Esophagus muscularis mucosa (tissue), 4 donors: ENCODE measurements around the gene MCAT. TPM values are rescaled to one million over a fixed set of nuclear protein-coding genes. Genes with fewer than 3 reads are reported as not detected.

ENCODE experiments used
- DNase-seq: peaks from one replicate; pipeline ENCODE4 v3.0.0-alpha.2; 2017; ENCODE audit errors: extremely low spot score
- H3K27ac ChIP-seq, 4 donors: fragments of 200-600 bp; sonication (generic); replicated peaks in 1 of 4; 1 replicate in 3 of 4; 2 replicates in 1 of 4; pipeline ENCODE4 v1.5.1; 2016 to 2019; ENCODE audit warnings: mild to moderate bottlenecking in 1 of 4
- H3K27me3 ChIP-seq, 4 donors: fragments of 200-600 bp; sonication (generic); one replicate each; pipeline versions ENCODE4 v1.5.1 to v1.6.0; 2016 to 2019
- H3K36me3 ChIP-seq, 4 donors: fragments of 200-600 bp; sonication (generic); one replicate each; pipeline ENCODE4 v1.5.1; 2016 to 2019
- H3K4me1 ChIP-seq, 4 donors: fragments of 200-600 bp; sonication (generic); one replicate each; pipeline ENCODE4 v1.5.1; 2016 to 2019
- H3K4me3 ChIP-seq, 4 donors: fragments of 200-600 bp; sonication (generic); 1 replicate in 2 of 4; 2 replicates in 2 of 4; pipeline ENCODE4 v1.5.1; 2016 to 2019; ENCODE audit warnings: mild to moderate bottlenecking in 4 of 4, moderate library complexity in 1 of 4
- H3K9me3 ChIP-seq, 4 donors: fragments of 200-600 bp; sonication (generic); 1 replicate in 3 of 4; 2 replicates in 1 of 4; pipeline ENCODE4 v1.5.1; 2016 to 2019
- EP300 ChIP-seq: sonication (generic); formaldehyde crosslinking; IDR thresholded peaks from one replicate; pipeline ENCODE4 v1.6.1; 2017; ENCODE audit warnings: antibody characterized with exemption
- POLR2A ChIP-seq: fragments of 450-650 bp; IDR thresholded peaks from one replicate; pipeline ENCODE4 v1.6.1; 2017; ENCODE audit warnings: antibody characterized with exemption, moderate library complexity, mild to moderate bottlenecking, low read depth
- POLR2AphosphoS5 ChIP-seq, 2 donors: sonication (generic); formaldehyde crosslinking; IDR thresholded peaks; one replicate each; pipeline ENCODE4 v1.6.1; 2017; ENCODE audit warnings: antibody characterized with exemption in 2 of 2
- WGBS: methylation state at CpG from one replicate; pipeline ENCODE4 v1.1.5; 2018; 5-methylcytosine and 5-hydroxymethylcytosine counted together
- intact Hi-C: fragments of 100-400 bp; cut with DNase I; formaldehyde crosslinking; loops from one replicate; pipeline ENCODE4 v1.15.1; 2023
- total RNA-seq, 4 donors: library from RNA; depleted of rRNA; stranded (reverse); fragments of >200 nt; gene quantifications; one replicate each; pipeline versions ENCODE4 v1.1.0 to v1.2.1, GENCODE V29; 2016
- TF ChIP-seq, protein P1 (sequence below), 3 experiments: fragments of 200-600 bp in 2 of 3; fragments of 450-650 bp in 1 of 3; sonication (generic) in 2 of 3; IDR thresholded peaks; one replicate each; pipeline ENCODE4 v1.5.1; 2017 to 2019; ENCODE audit warnings: antibody characterized with exemption in 3 of 3, mild to moderate bottlenecking in 2 of 3, moderate library complexity in 1 of 3

MCAT gene
- total RNA-seq, 4 donors from 2014 or later = 15.8 to 32.1 (median 22.7) TPM

DNA sequence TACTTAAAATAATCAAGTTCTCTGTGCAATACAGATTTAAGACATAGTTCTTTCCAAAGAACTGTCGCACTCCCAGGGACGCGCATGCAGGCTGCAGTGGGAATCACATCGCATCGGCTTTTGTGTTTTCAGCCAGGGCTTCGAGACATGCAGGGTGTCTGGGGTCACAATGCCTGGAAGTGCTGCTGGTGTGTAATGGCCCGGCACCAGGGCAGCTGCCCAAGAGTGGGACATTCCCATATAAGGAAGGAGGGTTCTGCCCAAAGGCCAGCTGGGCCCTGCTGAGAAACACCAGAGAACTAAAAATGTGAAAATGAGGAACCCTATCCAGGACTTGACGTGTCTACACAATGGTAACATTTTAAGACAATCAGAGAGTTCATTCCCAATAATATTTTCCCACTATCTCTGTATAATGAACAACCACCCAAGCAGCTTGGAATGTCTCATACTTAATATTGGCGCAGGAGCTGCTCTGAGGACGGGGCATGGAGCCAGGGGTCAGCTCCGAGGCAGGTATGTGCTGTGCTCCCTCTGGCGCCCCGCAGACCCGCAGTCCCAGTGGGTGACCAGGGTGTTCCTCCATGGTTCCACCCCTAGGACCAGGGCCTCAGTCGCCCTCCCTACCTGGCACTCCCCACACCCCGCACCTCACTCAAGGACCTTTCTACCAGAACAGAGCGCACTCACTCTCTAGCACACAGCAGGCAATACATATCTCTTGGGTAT is 11.3 kb downstream of the MCAT start:
- Histone ChIP-seq H3K27me3 (no peaks in the 10 kb centered on the region), H3K36me3 (peaks cover 21 to 63% (median 50%) of the 10 kb centered on the region in 4 donors), H3K27ac (no peak overlapping the region), H3K4me1 (peaks cover 0 to 18% (median 12%) of the 10 kb centered on the region in 4 donors), H3K4me3 (no peak overlapping the region), H3K9me3 (no peaks in the 10 kb centered on the region)
- no peak for TF ChIP-seq EP300
- no peak for TF ChIP-seq POLR2AphosphoS5 (IDR thresholded peaks at IDR 0.05)
- no peak for TF ChIP-seq POLR2A
- TF ChIP-seq, protein P1, sequence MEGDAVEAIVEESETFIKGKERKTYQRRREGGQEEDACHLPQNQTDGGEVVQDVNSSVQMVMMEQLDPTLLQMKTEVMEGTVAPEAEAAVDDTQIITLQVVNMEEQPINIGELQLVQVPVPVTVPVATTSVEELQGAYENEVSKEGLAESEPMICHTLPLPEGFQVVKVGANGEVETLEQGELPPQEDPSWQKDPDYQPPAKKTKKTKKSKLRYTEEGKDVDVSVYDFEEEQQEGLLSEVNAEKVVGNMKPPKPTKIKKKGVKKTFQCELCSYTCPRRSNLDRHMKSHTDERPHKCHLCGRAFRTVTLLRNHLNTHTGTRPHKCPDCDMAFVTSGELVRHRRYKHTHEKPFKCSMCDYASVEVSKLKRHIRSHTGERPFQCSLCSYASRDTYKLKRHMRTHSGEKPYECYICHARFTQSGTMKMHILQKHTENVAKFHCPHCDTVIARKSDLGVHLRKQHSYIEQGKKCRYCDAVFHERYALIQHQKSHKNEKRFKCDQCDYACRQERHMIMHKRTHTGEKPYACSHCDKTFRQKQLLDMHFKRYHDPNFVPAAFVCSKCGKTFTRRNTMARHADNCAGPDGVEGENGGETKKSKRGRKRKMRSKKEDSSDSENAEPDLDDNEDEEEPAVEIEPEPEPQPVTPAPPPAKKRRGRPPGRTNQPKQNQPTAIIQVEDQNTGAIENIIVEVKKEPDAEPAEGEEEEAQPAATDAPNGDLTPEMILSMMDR (IDR thresholded peaks at IDR 0.05) = no peak
- WGBS = 72% methylated on average over 15 of the region's 17 CpGs
- intact Hi-C loops = no loop called here
- DNase-seq = no peak

DNA sequence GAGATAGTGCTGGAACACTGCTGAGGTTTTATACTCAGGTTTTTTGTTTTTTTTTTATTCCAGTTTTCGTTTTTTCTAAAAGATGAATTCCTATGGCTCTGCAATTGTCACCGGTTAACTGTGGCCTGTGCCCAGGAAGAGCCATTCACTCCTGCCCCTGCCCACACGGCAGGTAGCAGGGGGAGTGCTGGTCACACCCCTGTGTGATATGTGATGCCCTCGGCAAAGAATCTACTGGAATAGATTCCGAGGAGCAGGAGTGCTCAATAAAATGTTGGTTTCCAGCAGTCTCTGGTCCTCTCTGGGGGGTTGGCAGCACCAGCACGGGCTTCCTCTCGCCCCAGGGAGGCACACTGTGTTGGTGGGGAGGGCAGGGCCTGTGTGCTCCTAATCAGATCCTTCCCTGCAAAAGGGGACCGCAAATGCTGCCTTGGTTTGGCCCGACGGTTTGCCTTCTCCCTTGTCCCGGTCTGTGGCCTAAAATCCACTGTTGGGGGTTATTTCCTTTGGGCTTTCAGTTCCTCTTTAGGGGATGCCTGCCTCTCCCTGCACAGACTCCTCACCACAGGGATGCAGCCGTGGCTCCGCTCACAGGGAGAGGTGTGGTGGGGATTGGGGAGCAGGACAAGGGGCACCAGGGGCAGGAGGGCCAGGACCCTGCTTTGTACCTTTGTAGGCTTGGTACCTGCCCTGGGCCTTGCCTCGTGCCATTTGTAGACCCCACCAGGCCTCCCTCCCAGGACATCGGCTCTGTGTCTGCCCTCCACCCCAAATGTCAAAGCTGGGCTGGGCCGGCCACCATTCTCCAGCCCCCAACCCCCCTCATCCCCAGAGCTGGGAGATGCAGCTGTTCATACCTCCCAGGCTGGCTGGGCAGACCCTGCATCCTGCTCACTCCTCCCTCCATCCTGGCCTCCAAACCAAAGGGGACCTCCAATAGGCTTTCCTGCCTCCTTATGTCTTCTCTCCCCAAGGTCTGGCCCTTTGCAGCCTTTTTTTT is 13.5 kb downstream of the MCAT start:
- no peak for DNase-seq
- TF ChIP-seq POLR2AphosphoS5 (IDR thresholded peaks at IDR 0.05) = no peak
- no peak for TF ChIP-seq POLR2A
- TF ChIP-seq EP300 = no peak
- TF ChIP-seq, protein P1 (IDR thresholded peaks at IDR 0.05) = no peak
- Histone ChIP-seq H3K27me3 (no peaks in the 10 kb centered on the region), H3K4me1 (peaks cover 0 to 10% (median 4%) of the 10 kb centered on the region in 4 donors), H3K4me3 (no peak overlapping the region), H3K9me3 (no peaks in the 10 kb centered on the region), H3K36me3 (peaks cover 18 to 41% (median 28%) of the 10 kb centered on the region in 4 donors), H3K27ac (no peak overlapping the region)
- WGBS = 64% methylated on average over 14 of the region's 16 CpGs
- intact Hi-C loops = no loop called here

DNA sequence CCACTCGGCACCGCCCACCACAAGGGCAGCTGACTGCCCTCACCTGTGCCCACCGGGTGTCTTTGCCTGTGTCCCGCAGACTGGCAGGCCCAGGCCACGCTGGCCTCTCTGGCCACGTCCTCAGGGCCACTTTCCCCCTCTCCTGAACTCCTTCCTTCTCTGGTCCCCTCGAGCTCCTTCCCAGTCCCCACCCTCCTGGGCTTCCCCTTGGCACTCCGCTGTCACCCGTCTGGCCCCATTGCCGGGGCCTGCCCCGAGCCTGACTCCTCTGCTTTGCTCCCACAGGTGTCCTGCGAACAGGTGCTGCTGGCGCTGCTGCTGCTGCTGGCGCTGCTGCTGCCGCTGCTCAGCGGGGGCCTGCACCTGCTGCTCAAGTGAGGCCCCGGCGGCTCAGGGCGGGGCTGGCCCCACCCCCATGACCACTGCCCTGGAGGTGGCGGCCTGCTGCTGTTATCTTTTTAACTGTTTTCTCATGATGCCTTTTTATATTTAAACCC is 14.2 kb downstream of the MCAT start:
- Histone ChIP-seq H3K9me3 (no peaks in the 10 kb centered on the region), H3K36me3 (peaks cover 11 to 33% (median 21%) of the 10 kb centered on the region in 4 donors), H3K27me3 (no peaks in the 10 kb centered on the region), H3K27ac (no peak overlapping the region), H3K4me1 (peaks cover 0 to 10% (median 4%) of the 10 kb centered on the region in 4 donors), H3K4me3 (no peak overlapping the region)
- intact Hi-C loops = no loop called here
- DNase-seq = no peak
- WGBS = 69% methylated on average over 20 of the region's 20 CpGs
- TF ChIP-seq, protein P1 (IDR thresholded peaks at IDR 0.05) = no peak
- TF ChIP-seq POLR2A (no peak), POLR2AphosphoS5 (IDR thresholded peaks at IDR 0.05) (no peak), EP300 (no peak)

DNA sequence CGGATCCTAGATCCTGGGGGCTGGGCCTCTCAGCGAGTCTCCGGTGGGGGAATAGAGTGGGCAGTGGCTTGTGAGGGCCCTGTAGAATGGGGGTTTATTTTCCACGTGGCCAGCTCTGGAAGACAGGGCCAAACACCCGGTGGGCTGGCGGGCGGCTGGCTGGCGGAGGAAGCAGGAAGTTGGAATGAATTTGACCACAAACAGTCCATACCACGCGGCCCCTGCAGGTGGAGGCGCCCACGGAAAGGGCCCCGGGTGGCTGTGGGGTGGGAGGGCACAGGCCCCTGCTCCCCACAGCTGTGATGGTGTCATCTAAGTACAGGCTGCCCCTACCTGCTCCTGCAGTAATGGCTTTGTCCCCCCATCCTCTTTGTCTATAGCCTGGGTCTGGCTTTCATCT is 15.1 kb downstream of the MCAT start:
- intact Hi-C loops = no loop called here
- peaks cover 9 to 24% (median 14%) of the 10 kb centered on the region in 4 donors for H3K36me3 ChIP-seq

More for the DNA sequence above, 15.1 kb downstream of the MCAT start:
- Histone ChIP-seq H3K27me3 (no peaks in the 10 kb centered on the region), H3K9me3 (no peaks in the 10 kb centered on the region), H3K4me3 (no peak overlapping the region), H3K27ac (no peak overlapping the region), H3K4me1 (peaks cover 0 to 10% (median 4%) of the 10 kb centered on the region in 4 donors)
- no peak for DNase-seq
- TF ChIP-seq POLR2AphosphoS5 (IDR thresholded peaks at IDR 0.05) (no peak), EP300 (no peak), POLR2A (no peak)
- TF ChIP-seq, protein P1 (IDR thresholded peaks at IDR 0.05) = no peak
- WGBS = 81% methylated on average over 5 of the region's 13 CpGs
